Muscle layer of duodenum (tissue), 2 donors: ENCODE results near the gene TMOD1.
"Not testable (repeated sequence)": the region's sequence is repeated elsewhere in the genome, so short reads cannot be mapped to it uniquely, and the experiment has no call there.

Source experiments
- H3K27ac ChIP-seq: one replicate; pipeline ENCODE4 v1.7.0; 2013; ENCODE audit warnings: mild to moderate bottlenecking, low read length
- H3K27me3 ChIP-seq: one replicate; pipeline ENCODE4 v1.7.0; 2013; ENCODE audit warnings: low read depth, mild to moderate bottlenecking, control low read depth, low read length
- H3K36me3 ChIP-seq, 2 donors: one replicate each; pipeline ENCODE4 v1.7.0; 2013; ENCODE audit warnings: low read length in 2 of 2, control low read depth in 1 of 2, mild to moderate bottlenecking in 1 of 2; ENCODE audit not compliant: insufficient read depth in 2 of 2, control insufficient read depth in 1 of 2
- H3K4me1 ChIP-seq, 2 donors: one replicate each; pipeline ENCODE4 v1.7.0; 2013; ENCODE audit warnings: low read length in 2 of 2, mild to moderate bottlenecking in 2 of 2, control low read depth in 1 of 2, moderate library complexity in 1 of 2; ENCODE audit not compliant: insufficient read depth in 2 of 2, control insufficient read depth in 1 of 2
- H3K4me3 ChIP-seq, 2 donors: one replicate each; pipeline ENCODE4 v1.7.0; 2013; ENCODE audit warnings: low read length in 2 of 2, low read depth in 1 of 2, mild to moderate bottlenecking in 1 of 2
- H3K9me3 ChIP-seq, 2 donors: one replicate each; pipeline ENCODE4 v1.7.0; 2013; ENCODE audit warnings: low read length in 2 of 2, control low read depth in 1 of 2, mild to moderate bottlenecking in 1 of 2; ENCODE audit not compliant: control insufficient read depth in 1 of 2
- donor health status: healthy.

Gene TMOD1

DNA sequence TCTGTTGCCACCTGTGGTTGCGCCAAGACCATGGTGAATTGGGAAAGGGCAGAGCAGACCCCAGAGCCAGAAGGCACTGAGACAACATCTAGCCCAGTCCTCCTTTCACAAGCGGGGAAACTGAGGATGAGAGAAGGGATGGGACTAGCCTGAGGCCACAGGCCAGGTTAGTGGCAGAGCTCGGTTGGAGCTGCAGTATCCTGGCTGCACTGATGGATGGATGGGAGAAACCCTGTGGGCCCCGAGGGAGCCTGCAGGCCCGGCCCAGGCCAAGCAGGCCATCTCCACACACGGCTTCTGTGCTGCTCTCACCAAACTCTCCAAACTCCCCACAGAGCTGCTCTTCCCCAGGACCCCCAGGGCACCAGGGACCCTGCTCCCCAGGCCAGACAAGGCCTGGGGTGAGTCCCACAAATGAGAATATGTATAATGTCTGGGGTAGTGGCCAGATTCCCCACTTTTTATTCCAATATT lies 71.5 kb downstream of the TMOD1 start:
- Histone ChIP-seq H3K27me3 (no peaks in the 10 kb centered on the region), H3K4me1 (peaks cover 0 to 21% of the 10 kb centered on the region in 2 donors), H3K27ac (no peak overlapping the region), H3K4me3 (no peak overlapping the region), H3K36me3 (peaks cover 5 to 29% of the 10 kb centered on the region in 2 donors), H3K9me3 (no peaks in the 10 kb centered on the region)

DNA sequence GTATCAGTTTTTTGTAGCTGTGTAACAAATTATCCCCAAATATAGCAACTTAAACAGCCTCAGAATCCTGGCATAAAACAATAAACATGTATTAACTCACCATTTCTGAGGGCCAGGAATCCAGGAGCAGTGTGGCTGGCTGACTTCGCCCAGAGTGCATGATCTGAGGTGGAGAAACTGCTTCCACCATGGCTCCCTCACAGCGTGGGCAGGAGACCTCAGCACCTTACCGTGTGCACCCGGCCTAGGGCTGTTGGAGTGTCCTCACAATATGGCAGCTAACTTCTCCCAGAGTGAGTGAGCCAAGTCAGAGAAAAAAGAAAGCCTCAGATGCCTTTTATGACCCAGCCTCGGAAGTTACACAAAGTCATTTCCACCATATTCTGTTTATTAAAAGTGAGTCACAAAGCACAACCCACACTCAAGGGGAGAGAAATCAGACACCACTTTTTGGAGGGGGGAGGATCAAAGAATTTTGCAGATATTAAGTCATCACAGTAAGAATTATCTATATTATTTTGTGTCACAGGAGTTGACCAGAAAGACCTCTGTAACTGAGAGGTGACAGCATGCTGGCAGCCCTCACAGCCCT lies 72.1 kb downstream of the TMOD1 start:
- peaks cover 5 to 29% of the 10 kb centered on the region in 2 donors for H3K36me3 ChIP-seq

DNA sequence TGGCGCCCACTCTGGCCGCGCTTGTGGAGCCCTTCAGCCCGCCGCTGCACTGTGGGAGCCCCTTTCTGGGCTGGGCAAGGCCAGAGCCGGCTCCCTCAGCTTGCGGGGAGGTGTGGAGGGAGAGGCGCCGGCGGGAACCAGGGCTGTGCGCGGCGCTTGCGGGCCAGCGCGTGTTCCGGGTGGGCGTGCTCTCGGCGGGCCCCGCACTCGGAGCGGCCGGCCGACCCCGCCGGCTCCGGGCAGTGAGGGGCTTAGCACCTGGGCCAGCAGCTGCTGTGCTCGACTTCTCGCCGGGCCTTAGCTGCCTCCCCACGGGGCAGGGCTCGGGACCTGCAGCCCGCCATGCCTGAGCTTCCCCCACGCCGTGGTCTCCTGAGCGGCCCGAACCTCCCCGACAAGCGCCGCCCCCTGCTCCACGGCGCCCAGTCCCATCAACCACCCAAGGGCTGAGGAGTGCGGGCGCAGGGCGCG lies 72.7 kb downstream of the TMOD1 start:
- H3K4me1 ChIP-seq: peaks cover 0 to 21% of the 10 kb centered on the region in 2 donors
- not testable (repeated sequence) for H3K4me3 ChIP-seq, H3K27me3 ChIP-seq, H3K9me3 ChIP-seq, H3K27ac ChIP-seq
- peaks cover under 1 to 25% of the 10 kb centered on the region in 2 donors for H3K36me3 ChIP-seq

More for the DNA sequence above, 72.1 kb downstream of the TMOD1 start:
- Histone ChIP-seq H3K4me3 (no peak overlapping the region), H3K9me3 (no peaks in the 10 kb centered on the region), H3K27ac (no peak overlapping the region), H3K4me1 (peaks cover 0 to 21% of the 10 kb centered on the region in 2 donors), H3K27me3 (no peaks in the 10 kb centered on the region)

DNA sequence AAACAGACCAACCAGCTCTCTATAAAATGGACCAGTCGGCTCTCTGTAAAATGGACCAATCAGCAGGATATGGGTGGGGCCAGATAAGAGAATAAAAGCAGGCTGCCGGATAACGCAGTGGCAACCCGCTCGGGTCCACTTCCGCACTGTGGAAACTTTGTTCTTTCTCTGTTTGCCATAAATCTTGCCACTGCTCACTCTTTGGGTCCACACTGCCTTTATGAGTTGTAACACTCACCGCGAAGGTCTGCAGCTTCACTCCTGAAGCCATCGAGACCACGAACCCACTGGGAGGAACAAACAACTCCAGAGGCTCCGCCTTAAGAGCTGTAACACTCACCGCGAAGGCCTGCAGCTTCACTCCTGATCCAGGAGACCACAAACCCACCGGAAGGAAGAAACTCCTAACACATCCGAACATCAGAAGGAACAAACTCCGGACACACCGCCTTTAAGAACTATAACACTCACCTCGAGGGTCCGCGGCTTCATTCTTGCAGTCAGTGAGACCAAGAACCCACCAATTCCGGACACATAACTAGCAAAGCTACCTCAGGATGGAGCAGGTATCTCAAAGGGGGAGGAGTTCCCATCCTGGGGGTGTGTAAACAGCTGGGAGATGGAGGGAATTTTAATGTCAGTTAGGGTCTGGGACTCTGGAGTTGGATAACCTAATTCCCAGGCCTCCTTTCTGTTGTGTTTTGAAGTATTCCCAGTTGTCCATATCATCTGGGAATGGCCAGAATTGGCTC lies 73.6 kb downstream of the TMOD1 start:
- H3K27ac ChIP-seq, H3K27me3 ChIP-seq, H3K9me3 ChIP-seq, H3K4me3 ChIP-seq: not testable (repeated sequence)
- Histone ChIP-seq H3K36me3 (peaks cover 0 to 21% of the 10 kb centered on the region in 2 donors), H3K4me1 (peaks cover 0 to 20% of the 10 kb centered on the region in 2 donors)

DNA sequence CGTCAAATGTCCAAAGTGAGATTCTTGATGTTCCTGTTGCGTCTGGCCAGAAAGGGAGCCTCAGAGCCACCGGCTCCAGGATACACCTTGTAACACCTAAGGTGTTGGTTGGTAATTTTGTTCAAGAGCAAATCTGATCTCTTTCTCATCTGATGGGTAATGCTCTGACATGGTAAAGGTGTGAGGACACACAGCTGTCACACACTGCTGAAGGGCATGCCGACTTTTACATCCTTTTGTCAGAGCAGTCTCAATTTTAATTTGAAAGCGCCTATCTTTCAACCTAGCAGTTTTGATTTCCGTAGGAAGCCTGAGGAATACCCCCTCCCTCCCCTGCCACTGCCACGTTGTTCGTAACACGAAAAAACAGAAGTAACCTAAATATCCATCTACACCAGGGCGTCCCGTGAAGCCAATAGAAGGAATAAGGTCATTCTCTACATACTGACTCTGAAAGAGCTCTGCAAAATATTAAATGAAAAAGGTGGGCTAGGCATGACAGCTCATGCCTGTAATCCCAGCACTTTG lies 74.3 kb downstream of the TMOD1 start:
- no peaks in the 10 kb centered on the region for H3K27me3 ChIP-seq
- H3K36me3 ChIP-seq: peaks cover 0 to 15% of the 10 kb centered on the region in 2 donors
- no peak overlapping the region for H3K27ac ChIP-seq
- H3K9me3 ChIP-seq: no peaks in the 10 kb centered on the region
- peaks cover 0 to 14% of the 10 kb centered on the region in 2 donors for H3K4me1 ChIP-seq
- no peak overlapping the region for H3K4me3 ChIP-seq

DNA sequence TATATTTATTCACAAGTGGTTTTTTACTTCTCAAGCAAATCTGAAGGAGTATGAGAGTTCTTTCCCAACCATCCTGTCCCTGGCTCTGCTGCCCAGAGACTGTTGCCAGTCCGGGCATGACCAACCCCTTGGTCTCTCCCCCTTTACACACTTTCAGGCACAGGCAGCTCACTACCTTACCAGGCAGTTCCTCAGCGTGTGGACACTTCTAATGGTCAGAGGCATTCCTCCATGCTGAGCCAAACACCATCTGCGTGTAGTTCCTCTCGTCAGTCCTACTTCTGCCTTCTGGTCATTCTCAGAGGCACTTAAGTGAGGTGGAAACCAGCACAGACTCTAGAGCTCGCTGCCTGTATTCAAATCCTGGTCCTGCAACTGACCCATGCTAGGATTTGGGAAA lies 75.6 kb downstream of the TMOD1 start:
- H3K27me3 ChIP-seq: no peaks in the 10 kb centered on the region
- H3K4me1 ChIP-seq: peaks cover 0 to under 1% of the 10 kb centered on the region in 2 donors
- no peak overlapping the region for H3K4me3 ChIP-seq
- no peaks in the 10 kb centered on the region for H3K9me3 ChIP-seq
- H3K36me3 ChIP-seq: peaks cover 0 to 13% of the 10 kb centered on the region in 2 donors
- H3K27ac ChIP-seq: no peak overlapping the region

DNA sequence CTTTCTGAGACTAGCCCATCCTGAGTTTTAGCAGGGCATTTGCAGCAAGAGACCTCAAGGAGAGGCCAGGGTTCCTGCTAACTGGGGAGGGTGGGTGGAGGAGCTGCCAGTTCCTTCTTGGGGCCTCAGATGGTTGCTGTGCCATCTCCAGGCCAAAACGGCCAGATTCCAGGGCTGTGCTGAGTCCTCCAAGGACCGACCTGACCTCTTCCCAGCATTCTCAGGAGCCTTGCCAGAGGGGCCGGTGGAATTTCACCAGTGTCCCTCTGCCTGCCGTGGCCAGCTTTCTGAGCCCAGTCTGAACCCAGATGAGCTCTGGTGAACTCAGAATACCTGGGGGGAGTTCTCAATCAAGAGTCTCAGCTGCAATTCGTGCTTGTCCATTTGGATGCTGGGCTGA lies 77.4 kb downstream of the TMOD1 start:
- Histone ChIP-seq H3K27ac (no peak overlapping the region), H3K27me3 (no peaks in the 10 kb centered on the region), H3K4me1 (no peaks in the 10 kb centered on the region), H3K4me3 (no peak overlapping the region), H3K9me3 (no peaks in the 10 kb centered on the region), H3K36me3 (peaks cover 0 to 13% of the 10 kb centered on the region in 2 donors)

DNA sequence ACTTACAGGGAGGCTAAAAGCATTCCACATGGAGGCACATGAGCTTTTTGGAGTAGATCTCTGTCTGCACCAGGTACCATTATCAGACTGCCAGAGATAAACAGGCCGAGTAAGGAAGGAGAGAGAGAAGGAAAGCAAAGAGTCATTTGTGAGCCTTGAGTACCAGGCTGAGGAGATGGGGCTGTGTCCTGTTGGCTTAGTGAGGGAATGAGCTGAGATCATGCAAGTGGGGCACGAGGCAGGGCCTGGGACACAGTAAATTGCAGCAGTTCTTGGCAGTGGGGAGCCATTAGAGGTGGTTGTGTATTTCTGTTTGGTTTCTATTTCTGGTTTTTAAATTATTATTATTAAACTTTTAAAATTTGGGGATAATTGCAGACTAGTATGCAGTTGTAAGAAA lies 78.4 kb downstream of the TMOD1 start:
- H3K27me3 ChIP-seq: no peaks in the 10 kb centered on the region
- H3K36me3 ChIP-seq: peaks cover 0 to 12% of the 10 kb centered on the region in 2 donors
- no peaks in the 10 kb centered on the region for H3K4me1 ChIP-seq
- H3K9me3 ChIP-seq: no peaks in the 10 kb centered on the region
- no peak overlapping the region for H3K4me3 ChIP-seq
- no peak overlapping the region for H3K27ac ChIP-seq

DNA sequence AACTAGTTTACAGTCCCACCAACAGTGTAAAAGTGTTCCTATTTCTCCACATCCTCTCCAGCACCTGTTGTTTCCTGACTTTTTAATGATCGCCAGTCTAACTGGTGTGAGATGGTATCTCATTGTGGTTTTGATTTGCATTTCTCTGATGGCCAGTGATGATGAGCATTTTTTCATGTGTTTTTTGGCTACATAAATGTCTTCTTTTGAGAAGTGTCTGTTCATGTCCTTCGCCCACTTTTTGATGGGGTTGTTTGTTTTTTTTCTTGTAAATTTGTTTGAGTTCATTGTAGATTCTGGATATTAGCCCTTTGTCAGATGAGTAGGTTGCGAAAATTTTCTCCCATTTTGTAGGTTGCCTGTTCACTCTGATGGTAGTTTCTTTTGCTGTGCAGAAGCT lies 80.1 kb downstream of the TMOD1 start:
- not testable (repeated sequence) for H3K4me3 ChIP-seq, H3K27me3 ChIP-seq, H3K36me3 ChIP-seq, H3K9me3 ChIP-seq, H3K27ac ChIP-seq, H3K4me1 ChIP-seq

DNA sequence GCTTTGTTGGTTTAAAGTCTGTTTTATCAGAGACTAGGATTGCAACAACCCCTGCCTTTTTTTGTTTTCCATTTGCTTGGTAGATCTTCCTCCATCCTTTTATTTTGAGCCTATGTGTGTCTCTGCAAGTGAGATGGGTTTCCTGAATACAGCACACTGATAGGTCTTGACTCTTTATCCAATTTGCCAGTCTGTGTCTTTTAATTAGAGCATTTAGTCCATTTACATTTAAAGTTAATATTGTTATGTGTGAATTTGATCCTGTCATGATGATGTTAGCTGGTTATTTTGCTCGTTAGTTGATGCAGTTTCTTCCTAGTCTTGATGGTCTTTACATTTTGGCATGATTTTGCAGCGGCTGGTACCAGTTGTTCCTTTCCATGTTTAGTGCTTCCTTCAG lies 83.3 kb downstream of the TMOD1 start:
- not testable (repeated sequence) for H3K4me1 ChIP-seq, H3K36me3 ChIP-seq, H3K9me3 ChIP-seq

DNA sequence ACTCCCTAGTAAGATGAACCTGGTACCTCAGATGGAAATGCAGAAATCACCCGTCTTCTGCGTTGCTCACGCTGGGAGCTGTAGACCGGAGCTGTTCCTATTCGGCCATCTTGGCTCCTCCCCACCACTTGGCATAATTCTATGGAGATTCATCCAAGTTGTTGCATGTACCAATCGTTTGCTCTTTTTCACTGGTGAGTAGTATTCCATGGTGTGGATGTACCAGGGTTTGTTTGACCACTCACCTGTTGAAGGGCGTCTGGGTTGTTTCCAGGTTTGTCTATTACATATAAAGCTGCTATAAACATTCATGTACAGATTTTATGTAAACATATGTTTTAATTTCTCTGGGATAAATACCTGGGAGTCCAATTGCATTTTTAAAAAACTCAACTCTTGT lies 85.4 kb downstream of the TMOD1 start:
- H3K36me3 ChIP-seq: peaks cover 5 to 13% of the 10 kb centered on the region in 2 donors
- H3K4me1 ChIP-seq, H3K27ac ChIP-seq, H3K9me3 ChIP-seq, H3K27me3 ChIP-seq, H3K4me3 ChIP-seq: not testable (repeated sequence)

More for the DNA sequence above, 83.3 kb downstream of the TMOD1 start:
- H3K27me3 ChIP-seq, H3K27ac ChIP-seq, H3K4me3 ChIP-seq: not testable (repeated sequence)
